HS-27A (cell line): ENCODE results near the gene PLXNB2.

Experiments
- DNase-seq: peaks from one replicate; pipeline ENCODE4 v3.0.0-alpha.2; 2012; ENCODE audit warnings: low read depth, missing footprints

PLXNB2 gene

GRCh38 chr22:50262973-50263617 is 44.4 kb downstream of the PLXNB2 start:
- DNase-seq: no peak

GRCh38 chr22:50262460-50262911 is 45.0 kb downstream of the PLXNB2 start:
- DNase-seq: no peak

GRCh38 chr22:50261615-50262459 is 45.6 kb downstream of the PLXNB2 start, which contains the start of gene MAPK12:
MAPK12 (minus strand) TSS chr22:50261683; CDS start chr22:50261509, 174 bp downstream.
- DNase-seq: no peak

GRCh38 chr22:50260801-50261614 is 46.4 kb downstream of the PLXNB2 start:
- DNase-seq: no peak

- DNase-seq: no peak
Measured at GRCh38 chr22:50260434-50260800, 47.0 kb downstream of the PLXNB2 start.

- DNase-seq: no peak
Measured at GRCh38 chr22:50259302-50259701, 48.1 kb downstream of the PLXNB2 start.

GRCh38 chr22:50258361-50259292 is 48.8 kb downstream of the PLXNB2 start:
- no peak for DNase-seq

GRCh38 chr22:50257451-50258360 is 49.7 kb downstream of the PLXNB2 start:
- DNase-seq: no peak

- DNase-seq: no peak
Measured at GRCh38 chr22:50257041-50257440, 50.4 kb downstream of the PLXNB2 start.

- no peak for DNase-seq
Measured at GRCh38 chr22:50256258-50256862, 51.1 kb downstream of the PLXNB2 start.

- no peak for DNase-seq
Measured at GRCh38 chr22:50255607-50256006, 51.8 kb downstream of the PLXNB2 start.

- DNase-seq: no peak
Measured at GRCh38 chr22:50255099-50255498, 52.3 kb downstream of the PLXNB2 start.

- DNase-seq: no peak
Measured at GRCh38 chr22:50253941-50254340, 53.5 kb downstream of the PLXNB2 start.

- no peak for DNase-seq
Measured at GRCh38 chr22:50253046-50253915, 54.2 kb downstream of the PLXNB2 start.

- DNase-seq: no peak
Measured at GRCh38 chr22:50252082-50253045, 55.1 kb downstream of the PLXNB2 start.

- DNase-seq: no peak
Measured at GRCh38 chr22:50251477-50252081, 55.9 kb downstream of the PLXNB2 start.
